MM.1S (cell line): ENCODE data around the gene ROBO2.

Experiments used
- DNase-seq: peaks from one replicate; pipeline ENCODE4 v3.0.0-alpha.2; 2015
- H2AFZ ChIP-seq: fragments of 300-600 bp; sonication (generic); 2 replicates; pipeline ENCODE4 v1.6.0; 2016; ENCODE audit warnings: antibody characterized with exemption, low read length
- H3F3A ChIP-seq: fragments of 300-600 bp; sonication (generic); 2 replicates; pipeline ENCODE4 v1.6.1; 2016; ENCODE audit warnings: mild to moderate bottlenecking, antibody characterized with exemption, low read length, moderate library complexity, mixed read lengths; ENCODE audit not compliant: insufficient read depth
- H3K27ac ChIP-seq: fragments of 300-600 bp; sonication (generic); 2 replicates; pipeline ENCODE4 v1.5.1; 2016; ENCODE audit warnings: mild to moderate bottlenecking, low read length
- H3K27me3 ChIP-seq: fragments of 300-600 bp; sonication (generic); replicated peaks from 2 replicates; pipeline ENCODE4 v1.6.0; 2016; ENCODE audit warnings: low read length; ENCODE audit not compliant: insufficient read depth
- H3K36me3 ChIP-seq: fragments of 300-600 bp; sonication (generic); replicated peaks from 2 replicates; pipeline ENCODE4 v1.6.1; 2016; ENCODE audit warnings: mild to moderate bottlenecking, low read length, mixed read lengths; ENCODE audit not compliant: insufficient read depth
- H3K4me1 ChIP-seq: fragments of 300-600 bp; sonication (generic); 2 replicates; pipeline ENCODE4 v1.6.1; 2016; ENCODE audit warnings: low read length, mixed read lengths
- H3K4me2 ChIP-seq: fragments of 300-600 bp; sonication (generic); 2 replicates; pipeline ENCODE4 v1.6.0; 2016; ENCODE audit warnings: low read depth, low read length
- H3K4me3 ChIP-seq: fragments of 300-600 bp; sonication (generic); 2 replicates; pipeline ENCODE4 v1.5.1; 2016; ENCODE audit warnings: low read length, mixed read lengths
- H3K79me2 ChIP-seq: fragments of 300-600 bp; sonication (generic); 2 replicates; pipeline ENCODE4 v1.6.1; 2016; ENCODE audit warnings: mixed run types, low read length, mixed read lengths
- H3K9ac ChIP-seq: fragments of 300-600 bp; sonication (generic); 2 replicates; pipeline ENCODE4 v1.6.1; 2016; ENCODE audit warnings: low read length, mixed read lengths
- H3K9me2 ChIP-seq: fragments of 300-600 bp; sonication (generic); replicated peaks from 2 replicates; pipeline ENCODE4 v1.6.1; 2016; ENCODE audit warnings: mild to moderate bottlenecking, low read length, mixed read lengths; ENCODE audit not compliant: insufficient read depth
- H3K9me3 ChIP-seq: fragments of 300-600 bp; sonication (generic); replicated peaks from 2 replicates; pipeline ENCODE4 v1.6.1; 2016; ENCODE audit warnings: mild to moderate bottlenecking, low read length, mixed read lengths; ENCODE audit not compliant: insufficient read depth
- H4K20me1 ChIP-seq: fragments of 300-600 bp; sonication (generic); 2 replicates; pipeline ENCODE4 v1.6.1; 2016; ENCODE audit warnings: mild to moderate bottlenecking, low read length, moderate library complexity, mixed read lengths; ENCODE audit not compliant: insufficient read depth
- CTCF ChIP-seq: fragments of 300-600 bp; sonication (generic); IDR thresholded peaks from 2 replicates; pipeline ENCODE4 v1.5.1; 2016; ENCODE audit warnings: antibody characterized with exemption, low read length, mixed read lengths
- EZH2 ChIP-seq: fragments of 300-600 bp; sonication (generic); optimal IDR thresholded peaks from 2 replicates; pipeline ENCODE3; 2017; ENCODE audit warnings: low read depth, mild to moderate bottlenecking, antibody characterized with exemption, low read length, mixed read lengths
- EZH2phosphoT487 ChIP-seq: fragments of 300-600 bp; sonication (generic); IDR thresholded peaks from 2 replicates; pipeline ENCODE4 v1.6.1; 2018; ENCODE audit warnings: antibody characterized with exemption, low read length

ROBO2 gene

GRCh38 chr3:77234004-77234403 lies 194.1 kb downstream of the ROBO2 start:
- Histone ChIP-seq H3F3A (no peaks in the 10 kb centered on the region), H3K9me2 (no peaks in the 10 kb centered on the region), H3K27me3 (no peaks in the 10 kb centered on the region), H3K79me2 (no peaks in the 10 kb centered on the region), H3K9me3 (no peaks in the 10 kb centered on the region), H3K4me2 (no peak overlapping the region), H4K20me1 (no peaks in the 10 kb centered on the region), H2AFZ (no peak overlapping the region), H3K4me1 (no peaks in the 10 kb centered on the region), H3K4me3 (no peak overlapping the region), H3K27ac (no peak overlapping the region), H3K9ac (no peak overlapping the region), H3K36me3 (no peaks in the 10 kb centered on the region)
- no peak for DNase-seq
- TF ChIP-seq EZH2 (no peak), CTCF (no peak), EZH2phosphoT487 (no peak)

- no peak overlapping the region for H3K4me3 ChIP-seq
- H3F3A ChIP-seq = no peaks in the 10 kb centered on the region
- no peak overlapping the region for H3K4me2 ChIP-seq
- TF ChIP-seq EZH2 = no peak
- no peak for TF ChIP-seq CTCF
- no peak for TF ChIP-seq EZH2phosphoT487
- DNase-seq = no peak
- no peaks in the 10 kb centered on the region for H3K9me3 ChIP-seq
- no peaks in the 10 kb centered on the region for H3K4me1 ChIP-seq
- H4K20me1 ChIP-seq = no peaks in the 10 kb centered on the region
- H3K9me2 ChIP-seq = no peaks in the 10 kb centered on the region
- no peak overlapping the region for H3K27ac ChIP-seq
- H3K79me2 ChIP-seq = no peaks in the 10 kb centered on the region
- H3K36me3 ChIP-seq = no peaks in the 10 kb centered on the region
- H3K9ac ChIP-seq = no peak overlapping the region
- no peaks in the 10 kb centered on the region for H3K27me3 ChIP-seq
- no peak overlapping the region for H2AFZ ChIP-seq
Measured at GRCh38 chr3:77236118-77236517, 196.2 kb downstream of the ROBO2 start.

GRCh38 chr3:77240072-77240650 lies 200.3 kb downstream of the ROBO2 start:
- H2AFZ ChIP-seq = no peak overlapping the region
- H3K79me2 ChIP-seq = no peaks in the 10 kb centered on the region
- no peak overlapping the region for H3K4me3 ChIP-seq
- H3K9ac ChIP-seq = no peak overlapping the region
- no peak overlapping the region for H3K4me2 ChIP-seq
- H3K36me3 ChIP-seq = no peaks in the 10 kb centered on the region
- DNase-seq = no peak
- no peak for TF ChIP-seq EZH2
- no peak for TF ChIP-seq EZH2phosphoT487
- TF ChIP-seq CTCF = no peak
- H4K20me1 ChIP-seq = no peaks in the 10 kb centered on the region
- H3K4me1 ChIP-seq = no peaks in the 10 kb centered on the region
- no peaks in the 10 kb centered on the region for H3F3A ChIP-seq
- H3K27ac ChIP-seq = no peak overlapping the region
- H3K27me3 ChIP-seq = no peaks in the 10 kb centered on the region
- H3K9me2 ChIP-seq = no peaks in the 10 kb centered on the region
- no peaks in the 10 kb centered on the region for H3K9me3 ChIP-seq
